HG02763 (cell line): Measurements from ENCODE around the gene HECW1.
"Not testable (repeated sequence)": the region's sequence is repeated elsewhere in the genome, so short reads cannot be mapped to it uniquely, and the experiment has no call there.

ENCODE experiments used
- ATAC-seq: cut with Tn5 transposase; IDR thresholded peaks from one replicate; pipeline ENCODE4 v1.9.1; 2021; ENCODE audit warnings: mild to moderate bottlenecking, moderate library complexity; ENCODE audit not compliant: unreplicated experiment

The HECW1 gene

DNA sequence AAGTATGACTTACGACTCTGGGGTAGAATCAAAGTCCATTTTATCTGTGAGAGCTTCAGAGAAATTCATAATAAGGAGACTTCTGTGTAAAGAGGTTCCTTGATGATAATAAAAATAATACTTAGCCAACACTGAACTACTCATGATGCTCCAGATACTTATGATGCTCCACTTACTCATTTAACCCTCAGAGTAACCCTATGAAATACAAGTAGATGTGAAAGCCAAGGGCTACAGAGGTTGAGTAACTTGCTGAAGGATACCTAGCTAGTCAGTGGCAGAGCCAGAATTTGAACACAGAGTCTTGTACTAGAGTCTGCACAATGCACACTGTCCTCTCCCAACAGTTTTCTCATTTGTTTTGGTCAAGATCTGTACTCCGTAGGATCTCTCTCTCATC is 89.5 kb downstream of the HECW1 start:
- no peak for ATAC-seq

DNA sequence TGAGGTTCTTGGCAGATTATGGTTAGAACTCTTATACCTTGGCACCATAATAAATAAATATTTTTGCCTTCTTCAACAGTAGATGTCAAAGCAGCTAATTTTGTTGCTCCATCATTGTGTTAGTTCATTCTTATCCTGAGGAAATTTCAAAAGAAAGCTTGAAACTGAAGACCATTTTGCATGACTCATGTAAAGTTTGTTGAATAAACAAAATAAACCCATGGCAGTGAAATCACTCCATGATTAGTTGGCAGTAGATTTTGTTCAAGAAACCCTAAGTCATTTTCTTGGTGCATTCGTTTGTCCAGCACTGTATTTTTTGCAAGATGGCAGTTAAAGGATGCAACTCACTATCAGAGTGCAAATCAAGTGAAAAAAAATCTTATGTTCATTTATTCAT is 91.6 kb downstream of the HECW1 start:
- no peak for ATAC-seq

DNA sequence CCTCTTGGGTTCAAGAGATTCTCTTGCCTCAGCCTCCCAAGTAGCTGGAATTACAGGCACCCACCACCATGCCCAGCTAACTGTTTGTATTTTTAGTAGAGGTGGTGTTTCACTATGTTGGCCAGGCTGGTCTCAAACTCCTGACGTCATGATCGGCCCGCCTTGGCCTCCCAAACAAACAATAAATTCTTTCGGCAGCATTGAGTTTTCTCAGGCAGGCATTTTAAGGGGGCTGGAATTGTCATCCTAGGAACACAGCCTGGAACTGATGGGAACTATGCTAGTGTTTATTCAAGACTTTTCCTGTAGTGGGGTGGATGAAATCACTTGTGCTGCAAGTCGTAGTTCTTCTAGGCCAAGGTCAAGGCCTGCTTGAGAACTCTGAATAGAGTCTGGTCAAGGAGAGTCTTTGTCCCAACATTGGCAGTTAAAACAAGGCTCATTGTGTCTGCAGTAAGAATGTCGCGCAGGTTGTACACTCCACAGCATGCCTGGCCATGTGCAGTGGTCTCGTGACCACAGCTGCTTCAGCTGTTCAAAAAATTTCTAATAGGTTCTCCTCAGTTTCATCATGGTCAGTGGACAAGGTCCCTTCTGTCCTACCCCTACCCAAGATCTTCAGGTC is 92.8 kb downstream of the HECW1 start:
- no peak for ATAC-seq

DNA sequence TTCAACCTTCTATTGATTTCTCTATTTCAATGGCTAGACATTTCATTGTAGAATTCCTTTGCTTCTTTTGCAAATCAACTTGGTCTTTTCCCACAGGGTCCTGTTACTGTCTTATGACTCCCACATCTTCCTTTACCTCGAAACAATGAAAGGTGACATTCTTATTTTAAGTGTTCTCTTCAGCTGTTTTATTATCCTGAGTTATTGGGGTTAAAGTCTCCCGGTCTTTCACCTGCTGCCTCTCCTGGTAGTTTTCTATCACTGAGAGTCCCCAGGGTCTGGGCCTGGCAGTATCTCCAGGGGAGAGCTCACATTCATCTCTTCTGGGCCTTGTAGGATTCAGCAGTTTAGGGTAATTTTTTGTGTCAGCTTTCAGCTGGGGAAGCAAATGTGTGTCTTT is 95.8 kb downstream of the HECW1 start:
- ATAC-seq, result no peak

DNA sequence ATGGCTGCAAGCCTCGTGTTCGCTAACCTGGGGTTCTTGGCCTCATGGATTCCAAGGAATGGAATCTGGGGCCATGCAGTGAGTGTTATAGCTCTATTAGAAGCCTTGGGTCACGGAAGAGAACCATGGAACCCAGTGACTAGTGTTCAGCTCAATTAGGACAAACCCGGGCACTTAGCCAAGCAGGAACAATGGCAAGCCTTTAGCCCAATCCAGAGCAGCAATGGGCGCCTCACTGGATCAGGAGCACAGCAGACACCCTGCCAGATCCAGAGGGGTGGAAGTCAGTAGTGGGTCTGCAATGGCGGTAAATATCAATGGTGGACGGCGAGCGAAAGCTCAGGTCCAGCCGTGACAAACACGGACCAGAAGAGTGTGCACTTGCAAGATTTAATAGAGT is 98.1 kb downstream of the HECW1 start:
- ATAC-seq, result not testable (repeated sequence)

DNA sequence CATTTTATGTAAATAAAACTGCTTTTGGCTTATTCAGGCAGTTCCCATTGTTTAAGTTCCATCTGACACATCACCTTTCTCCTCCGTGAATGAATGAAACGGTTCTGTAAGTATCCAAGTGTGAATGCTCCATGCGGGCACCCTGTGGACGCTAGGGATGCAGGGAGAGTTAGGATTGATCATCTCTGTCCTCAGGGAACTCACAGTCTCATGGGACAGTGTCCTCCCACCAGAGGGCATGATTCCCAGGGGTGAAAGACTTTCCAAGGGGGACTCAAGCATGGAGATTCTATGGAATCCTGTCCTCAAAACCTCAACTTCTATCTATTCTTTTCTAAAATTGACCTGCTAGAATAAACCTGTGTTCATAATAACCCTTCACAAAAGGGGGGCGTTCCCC is 98.8 kb downstream of the HECW1 start:
- no peak for ATAC-seq

DNA sequence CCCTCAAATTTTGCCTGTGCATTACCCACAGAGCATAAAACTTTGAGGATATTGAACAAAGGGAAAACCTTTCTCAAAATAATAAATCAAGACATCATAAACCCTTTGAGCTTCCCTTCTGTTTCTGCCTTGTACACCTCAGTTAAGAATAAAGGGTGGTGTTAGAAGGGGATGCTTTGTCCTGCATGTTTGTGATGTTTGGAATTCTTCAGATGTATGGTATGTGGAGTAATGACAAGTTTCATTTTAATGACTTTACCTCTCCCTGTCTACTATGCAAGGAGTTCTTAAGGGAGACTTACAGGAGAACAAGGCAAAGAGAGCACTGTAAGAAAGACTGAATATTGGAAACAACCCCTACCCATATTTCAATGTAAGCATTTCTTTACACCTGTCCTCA is 99.2 kb downstream of the HECW1 start:
- no peak for ATAC-seq

DNA sequence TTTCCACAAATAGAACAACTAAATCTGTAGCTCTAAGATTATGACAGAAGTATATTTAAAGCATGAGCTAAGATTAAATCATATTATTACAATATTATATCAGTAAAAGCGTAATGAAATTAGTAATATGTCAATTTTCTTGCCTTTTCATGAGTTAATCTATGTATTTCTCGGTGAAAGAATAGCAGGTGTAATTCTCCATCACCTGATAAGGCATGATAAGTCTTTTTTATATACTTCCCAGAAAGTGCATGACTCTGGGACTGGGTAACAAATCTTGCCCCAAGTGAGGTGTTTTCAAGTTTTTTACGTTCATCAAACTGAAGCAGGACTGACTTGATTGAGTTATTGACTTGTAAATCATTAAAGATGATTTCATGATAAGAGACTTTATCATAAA is 100.5 kb downstream of the HECW1 start:
- ATAC-seq, result no peak

DNA sequence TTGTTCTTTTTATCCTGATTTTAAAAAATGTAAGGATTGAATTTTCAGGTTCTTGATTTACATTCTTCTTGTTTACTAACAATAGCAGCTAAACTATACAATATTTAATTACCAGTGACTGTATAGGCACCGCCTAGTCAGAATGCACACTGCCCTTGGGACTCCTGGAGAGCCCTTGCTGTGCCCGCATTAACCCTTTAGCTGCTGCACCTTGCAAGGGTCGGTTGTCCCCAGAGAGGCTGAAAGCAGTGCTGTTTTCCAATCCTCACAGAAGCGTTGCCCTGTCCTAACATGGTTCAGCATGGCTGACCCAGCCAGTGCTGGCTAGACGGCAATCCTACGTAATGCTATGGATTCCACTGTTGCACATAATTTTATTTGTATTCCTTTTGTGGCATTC is 102.6 kb downstream of the HECW1 start:
- ATAC-seq, result no peak

DNA sequence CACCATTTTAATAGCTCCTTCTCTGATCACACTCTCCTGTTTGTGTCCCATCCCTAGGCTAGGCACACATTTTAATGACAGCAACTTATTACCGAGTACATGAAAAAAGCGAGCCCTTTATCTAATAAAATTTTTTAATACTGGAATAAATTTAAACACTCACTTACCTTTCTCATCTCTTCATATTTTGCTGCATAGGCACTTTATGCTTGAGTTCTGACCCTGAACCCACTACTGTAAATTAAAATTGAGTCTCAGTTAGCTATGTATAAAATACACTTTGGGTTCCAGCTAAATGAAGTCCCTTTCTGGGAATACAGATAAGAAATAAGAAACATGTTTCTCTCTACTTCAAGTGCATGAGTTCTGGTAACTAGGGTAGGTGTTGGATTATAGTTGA is 104.6 kb downstream of the HECW1 start:
- no peak for ATAC-seq

DNA sequence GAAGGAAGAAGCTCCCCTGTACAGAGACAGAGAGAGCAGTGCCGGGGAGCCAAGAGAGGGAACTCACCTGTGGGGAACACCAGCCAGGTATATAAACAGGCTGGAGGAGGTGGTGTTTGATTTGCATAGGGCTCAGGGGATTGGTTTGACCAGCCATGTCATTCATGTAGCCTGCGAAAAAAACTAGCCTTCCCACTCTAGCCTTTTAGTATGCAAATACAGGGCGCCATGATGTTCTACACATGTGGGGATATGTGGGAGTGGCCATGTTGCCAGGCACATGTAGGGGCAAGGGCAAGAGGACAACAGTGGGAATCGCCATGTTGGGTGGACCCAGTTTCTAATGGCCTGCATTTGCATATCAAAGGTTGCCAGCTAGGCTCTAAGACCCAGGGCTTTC is 106.5 kb downstream of the HECW1 start:
- ATAC-seq, result not testable (repeated sequence)

DNA sequence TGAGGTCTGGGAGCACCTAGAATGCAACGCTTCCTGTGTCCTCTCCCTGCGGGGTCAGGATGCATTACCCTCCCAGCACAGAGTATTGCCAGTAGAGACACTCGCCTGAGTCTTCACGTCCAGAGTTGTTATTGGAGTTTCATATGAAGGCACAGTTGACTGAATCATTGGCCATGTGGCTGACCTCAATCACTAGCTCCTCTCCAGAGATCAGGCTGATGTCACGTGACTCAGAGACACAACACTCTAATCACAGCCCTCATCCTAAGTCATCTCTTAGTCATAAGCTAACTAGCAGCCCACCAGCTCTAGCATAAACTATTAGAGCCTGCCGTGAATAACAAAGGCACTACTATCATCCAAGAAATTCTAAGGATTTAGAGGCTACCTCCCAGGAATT is 107.8 kb downstream of the HECW1 start:
- ATAC-seq, result no peak

DNA sequence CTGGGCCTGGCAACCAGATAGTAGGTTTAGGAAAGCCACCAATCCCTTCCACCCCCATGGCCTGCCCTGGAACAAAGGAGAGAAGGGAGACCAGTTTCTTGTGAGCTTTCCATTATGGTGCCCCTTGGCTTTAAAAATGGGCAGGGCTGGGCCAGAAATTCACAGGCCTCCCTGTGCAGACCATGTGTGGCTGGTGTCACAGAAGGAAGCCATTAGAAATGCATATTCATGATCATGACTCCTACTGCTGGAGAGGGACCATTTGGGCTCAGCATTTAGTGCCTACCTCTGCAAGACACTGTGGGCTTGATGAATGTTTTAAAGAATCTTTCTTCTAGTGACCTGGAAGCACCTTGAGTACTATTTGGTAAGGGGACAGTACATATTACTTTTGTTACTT is 108.3 kb downstream of the HECW1 start:
- no peak for ATAC-seq

DNA sequence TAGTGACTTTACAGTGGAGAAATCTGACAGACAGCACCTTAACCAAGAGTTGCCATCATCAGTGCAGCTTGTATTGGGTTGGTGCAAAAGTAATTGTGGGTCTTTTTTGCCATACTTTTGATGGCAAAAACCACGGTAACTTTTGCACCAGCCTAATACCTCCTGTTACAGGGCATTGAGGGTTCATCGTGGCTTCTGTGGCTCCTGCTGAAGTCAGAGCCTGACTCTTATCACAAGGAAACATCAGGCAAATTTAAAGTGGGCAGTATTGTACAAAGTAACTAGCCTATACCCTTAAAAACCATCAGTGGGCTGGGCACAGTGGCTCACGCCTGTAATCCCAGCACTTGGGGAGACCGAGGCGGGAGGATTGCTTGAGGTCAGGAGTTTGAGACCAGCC is 117.4 kb downstream of the HECW1 start:
- ATAC-seq, result no peak

DNA sequence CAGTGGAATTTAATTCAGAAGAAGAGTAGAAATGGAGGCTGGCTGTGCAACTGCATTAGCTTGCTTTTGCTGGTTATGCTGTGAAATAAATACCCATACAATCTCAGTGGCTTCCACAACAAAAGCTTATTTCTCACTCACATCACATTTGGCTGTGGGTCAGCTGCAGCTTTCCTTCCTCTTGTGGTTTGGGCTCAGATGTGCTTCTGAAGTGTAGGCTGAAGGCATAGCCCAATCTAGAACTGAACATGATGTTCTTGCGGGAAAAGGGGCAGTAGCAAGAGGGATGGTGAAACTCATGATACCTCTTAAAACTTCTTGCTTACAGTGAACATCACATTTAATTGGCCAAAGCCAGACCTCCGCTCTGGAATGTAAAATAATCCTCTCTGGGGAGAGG is 119.9 kb downstream of the HECW1 start:
- no peak for ATAC-seq

DNA sequence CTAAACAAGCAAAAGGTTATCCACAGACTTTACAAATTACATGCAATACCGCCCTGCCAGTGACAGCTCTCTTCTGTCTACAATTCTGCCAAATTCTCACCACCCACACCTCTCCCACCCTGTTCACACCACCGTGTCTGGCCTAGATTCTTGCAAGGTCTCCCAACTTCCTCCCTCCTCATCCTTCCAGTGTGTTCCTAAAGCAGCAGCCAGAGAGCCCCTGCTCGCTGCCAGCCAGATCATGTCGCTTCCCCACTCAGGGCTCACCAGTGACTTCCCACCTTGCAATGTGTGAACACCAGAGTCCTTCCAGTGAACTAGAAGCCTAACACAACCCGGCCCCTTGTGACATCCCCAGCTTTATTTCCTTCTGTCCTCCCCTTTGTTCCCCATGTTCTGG is 121.6 kb downstream of the HECW1 start:
- ATAC-seq, result no peak

DNA sequence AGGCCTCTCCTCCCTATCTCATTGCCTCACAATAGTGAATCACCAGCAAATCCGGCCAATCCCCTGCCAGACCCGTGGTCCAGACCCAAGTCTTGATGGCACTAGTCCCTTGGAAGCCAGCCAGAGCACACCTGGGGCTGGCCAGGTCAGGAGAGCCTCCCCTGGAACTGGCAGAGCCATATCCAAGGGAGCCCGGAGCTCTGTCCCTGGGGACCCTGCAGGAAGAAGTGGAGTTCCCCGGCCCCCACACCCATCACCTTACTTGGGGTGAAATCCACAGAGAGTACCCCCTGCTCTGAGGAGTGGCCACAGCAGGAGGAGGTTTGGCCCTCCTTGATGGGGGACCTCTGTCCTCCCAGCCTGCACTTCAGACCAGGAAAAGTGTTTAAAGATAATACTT is 122.5 kb downstream of the HECW1 start:
- no peak for ATAC-seq

DNA sequence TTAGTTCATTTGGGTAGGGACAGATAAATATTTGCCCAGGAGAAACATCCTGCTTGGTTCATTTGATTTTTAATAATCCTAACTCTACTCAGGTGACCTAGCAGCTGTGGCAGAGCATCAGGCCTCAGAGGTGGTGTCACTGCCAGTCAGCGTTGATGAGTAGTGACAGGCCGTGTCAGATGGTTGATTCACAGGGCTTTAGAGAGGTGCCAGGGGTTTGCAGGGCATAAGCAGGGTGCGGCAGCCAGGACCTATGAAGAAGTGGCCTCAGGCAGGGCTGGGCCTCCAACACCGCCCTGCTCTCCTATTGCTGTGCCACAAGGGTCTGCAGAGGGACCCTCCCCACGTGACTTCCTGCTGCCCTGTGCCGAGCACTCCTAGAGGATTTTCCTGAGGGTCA is 128.1 kb downstream of the HECW1 start:
- ATAC-seq, result no peak

DNA sequence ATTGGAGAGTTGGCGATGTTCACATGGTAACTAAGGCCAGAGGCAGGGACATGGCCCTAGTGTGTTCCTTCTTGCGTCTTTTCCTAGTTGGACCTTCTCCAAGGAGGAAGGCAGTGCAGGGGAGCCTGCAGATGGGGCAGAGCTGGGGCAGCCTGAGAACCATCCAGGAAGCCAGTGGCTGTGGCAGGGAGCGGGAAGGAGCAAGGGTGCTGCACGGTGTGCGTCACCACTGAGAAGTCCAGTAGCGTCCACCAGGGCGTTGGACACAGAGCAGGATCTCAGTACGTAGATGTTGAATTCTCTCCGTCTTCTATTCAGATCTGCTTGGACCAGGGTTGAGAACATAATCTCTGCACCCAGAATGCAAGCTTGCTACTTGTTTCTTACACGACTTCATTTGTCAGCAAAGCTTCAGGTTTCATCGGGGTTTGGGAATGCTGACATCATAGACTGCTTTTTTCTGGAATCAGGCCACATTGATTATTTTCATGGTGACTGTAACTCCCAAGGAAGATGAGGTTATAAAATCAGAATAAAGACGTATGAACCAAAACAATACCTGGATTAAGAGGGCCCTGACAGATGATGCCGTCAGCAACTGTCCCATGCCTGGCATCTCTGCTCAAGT is 130.3 kb downstream of the HECW1 start:
- no peak for ATAC-seq

DNA sequence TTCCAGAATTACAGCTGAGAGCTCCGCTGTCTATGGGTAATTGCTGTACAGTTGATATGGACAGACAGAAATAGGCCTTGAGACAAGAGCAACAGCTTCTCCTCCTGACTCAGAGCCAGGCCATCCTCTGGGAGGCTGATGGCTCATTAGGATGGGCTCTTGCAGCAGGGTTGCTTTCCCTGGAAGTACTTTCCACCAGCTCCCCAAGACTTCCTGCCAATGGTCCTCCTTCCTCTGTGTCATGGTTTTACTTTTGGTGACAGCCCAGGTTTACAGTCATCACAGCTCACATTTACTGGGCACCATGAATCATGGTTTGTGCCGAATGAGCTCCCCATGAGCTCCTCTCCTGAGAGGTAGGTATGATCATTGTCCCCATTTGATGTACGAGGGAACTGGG is 131.8 kb downstream of the HECW1 start:
- no peak for ATAC-seq

DNA sequence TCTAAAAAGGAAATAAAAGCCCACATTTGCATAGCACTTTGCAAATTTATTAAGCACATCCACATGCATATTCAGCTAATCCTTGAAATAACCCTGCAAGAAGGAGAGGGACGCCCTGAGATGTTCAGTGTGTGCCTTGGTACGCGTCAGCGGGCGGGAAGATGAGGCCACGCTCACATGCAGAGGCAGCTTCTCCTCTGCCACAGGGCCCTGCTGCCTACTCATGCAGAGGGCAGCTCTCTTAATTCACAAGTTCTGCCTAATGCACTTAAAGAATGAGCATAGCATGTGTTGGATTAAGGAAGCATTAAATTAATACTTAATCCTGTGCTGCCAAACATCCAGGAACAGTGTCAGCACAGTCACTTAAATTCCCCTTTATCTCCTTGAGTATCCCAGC is 132.3 kb downstream of the HECW1 start:
- ATAC-seq, result no peak

DNA sequence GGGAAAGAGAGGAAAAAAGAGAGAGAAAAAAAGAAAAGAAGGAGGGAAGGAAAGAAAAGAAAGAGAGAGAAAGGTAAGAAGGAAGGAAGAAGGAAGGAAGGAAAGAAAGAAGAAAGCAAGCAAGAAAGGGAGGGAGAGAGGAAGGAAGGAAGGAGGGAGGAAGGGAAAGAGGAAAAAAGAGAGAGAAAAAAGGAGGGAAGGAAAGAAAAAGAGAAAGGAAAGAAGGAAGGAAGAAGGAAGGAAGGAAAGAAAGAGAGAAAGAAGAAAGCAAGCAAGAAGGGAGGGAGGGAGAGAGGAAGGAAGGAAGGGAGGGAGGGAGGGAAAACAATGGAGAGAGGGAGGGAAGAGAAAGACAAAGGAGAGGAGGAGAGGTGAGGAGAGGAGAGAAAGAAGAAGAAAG is 135.3 kb downstream of the HECW1 start:
- ATAC-seq, result no peak

DNA sequence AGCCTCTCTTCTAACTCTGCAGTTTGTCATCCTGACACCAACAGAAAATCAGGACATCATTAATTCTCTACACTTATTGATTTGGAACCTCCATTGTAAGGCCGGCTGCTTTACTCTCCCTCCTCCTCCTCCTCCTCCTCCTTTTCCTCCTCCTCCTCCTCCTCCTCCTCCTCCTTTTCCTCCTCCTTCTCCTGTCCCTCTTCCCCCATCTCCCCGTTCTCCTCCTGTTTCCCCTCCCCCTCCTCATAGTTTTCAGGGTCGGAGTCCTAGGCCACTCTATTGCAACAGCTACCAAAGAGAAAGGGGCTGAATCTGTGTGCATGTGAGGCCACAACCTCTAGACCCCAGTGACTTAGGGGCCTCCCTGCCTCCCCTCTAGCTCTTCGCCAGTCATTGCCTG is 136.1 kb downstream of the HECW1 start:
- ATAC-seq, result no peak
